HCT116 (cell line): ENCODE results near the gene AUTS2. TPM values are rescaled to one million over a fixed set of nuclear protein-coding genes. Genes with fewer than 3 reads are reported as not detected.

Source experiments
- ATAC-seq: fragments of 200-7000 bp; cut with Tn5 transposase; 2 replicates; pipeline ENCODE4 v1.9.1; 2020; ENCODE audit warnings: mild to moderate bottlenecking, moderate library complexity
- BruUV-seq: library from RNA; stranded (reverse); fragments of 400-500 nt; replicated peaks from 2 replicates; lab custom pipeline; 2021; lab: Mats Ljungman, UMichigan
- CTCF ChIA-PET: fragments of 300-600 bp; sonication (Branson Sonifier 250); formaldehyde crosslinking; loops from one replicate; lab custom pipeline; 2021; ENCODE audit warnings: antibody characterized with exemption; lab: Charles Lee
- POLR2A ChIA-PET: fragments of 300-600, 350-600 bp; sonication (Branson Sonifier 250); formaldehyde crosslinking; loops from one replicate; lab custom pipeline; 2021; ENCODE audit warnings: antibody characterized with exemption; lab: Charles Lee
- RAD21 ChIA-PET, 2 experiments: fragments of 300-600 bp; sonication (Branson Sonifier 250); formaldehyde crosslinking; loops; one replicate each; lab custom pipeline; 2023; ENCODE audit warnings: low total read pairs in 2 of 2; ENCODE audit not compliant: uncharacterized antibody in 2 of 2, unreplicated experiment in 2 of 2, low non-redundant PET in 1 of 2; lab: Charles Lee
- DNase-seq: peaks from one replicate; pipeline ENCODE4 v3.0.0-alpha.2; 2010; ENCODE audit warnings: low read depth, low spot score
- H2AFZ ChIP-seq: fragments of 200-600 bp; shearing (Covaris generic), sonication (generic); 2 replicates; pipeline ENCODE4 v1.6.1; 2017; ENCODE audit warnings: low read depth, mixed run types, mixed read lengths, antibody characterized with exemption, low read length; ENCODE audit not compliant: poor library complexity, severe bottlenecking
- H3K27ac ChIP-seq: 2 replicates; pipeline ENCODE4 v1.5.1; 2012; ENCODE audit warnings: low read depth, low read length
- H3K27me3 ChIP-seq: fragments of 200-600 bp; sonication (generic); 2 replicates; pipeline ENCODE4 v1.6.1; 2016; ENCODE audit warnings: mixed run types, low read length, mixed read lengths; ENCODE audit not compliant: insufficient read depth
- H3K36me3 ChIP-seq, 2 experiments: fragments of 200-500 bp in 1 of 2; fragments of 200-600 bp in 1 of 2; sonication (Bioruptor generic) in 1 of 2; sonication (generic) in 1 of 2; 2 replicates each; pipeline versions ENCODE4 v1.5.1 to v1.6.1; 2014 to 2016; ENCODE audit warnings: low read length in 2 of 2, inconsistent platforms in 1 of 2, mixed read lengths in 1 of 2, mixed run types in 1 of 2; ENCODE audit not compliant: insufficient read depth in 2 of 2, control insufficient read depth in 1 of 2
- H3K4me1 ChIP-seq, 2 experiments: fragments of 200-600 bp in 1 of 2; sonication (generic) in 1 of 2; 2 replicates each; pipeline versions ENCODE4 v1.5.1 to v1.6.1; 2012 to 2017; ENCODE audit warnings: low read length in 2 of 2, inconsistent platforms in 1 of 2, mild to moderate bottlenecking in 1 of 2, mixed read lengths in 1 of 2, mixed run types in 1 of 2, moderate library complexity in 1 of 2; ENCODE audit not compliant: insufficient read depth in 2 of 2, control insufficient read depth in 1 of 2
- H3K4me2 ChIP-seq: fragments of 200-600 bp; sonication (generic); 2 replicates; pipeline ENCODE4 v1.6.1; 2017; ENCODE audit warnings: mixed run types, low read length, mixed read lengths
- H3K4me3 ChIP-seq, 2 experiments: fragments of 200-600 bp in 1 of 2; sonication (generic) in 1 of 2; replicated peaks in 1 of 2; 2 replicates each; pipeline ENCODE4 v1.5.1; 2011 to 2016; ENCODE audit warnings: low read length in 2 of 2, control low read depth in 1 of 2, low read depth in 1 of 2, mild to moderate bottlenecking in 1 of 2, mixed read lengths in 1 of 2, mixed run types in 1 of 2
- H3K79me2 ChIP-seq: fragments of 200-600 bp; sonication (generic); 2 replicates; pipeline ENCODE4 v1.6.1; 2017; ENCODE audit warnings: mild to moderate bottlenecking, mixed run types, low read length, moderate library complexity, mixed read lengths; ENCODE audit not compliant: insufficient read depth
- H3K9ac ChIP-seq: fragments of 200-600 bp; sonication (generic); 2 replicates; pipeline ENCODE4 v1.6.1; 2016; ENCODE audit warnings: low read length, mixed read lengths
- H3K9me2 ChIP-seq: fragments of 200-600 bp; sonication (generic), shearing (Covaris generic); 2 replicates; pipeline ENCODE4 v1.6.1; 2017; ENCODE audit warnings: mixed run types, mild to moderate bottlenecking, moderate library complexity; ENCODE audit not compliant: insufficient read depth
- H3K9me3 ChIP-seq, 2 experiments: fragments of 200-500 bp in 1 of 2; fragments of 200-600 bp in 1 of 2; sonication (Bioruptor generic) in 1 of 2; sonication (generic) in 1 of 2; 2 replicates each; pipeline ENCODE4 v1.6.1; 2014 to 2017; ENCODE audit warnings: low read length in 2 of 2, mixed read lengths in 2 of 2, inconsistent platforms in 1 of 2, low read depth in 1 of 2, mild to moderate bottlenecking in 1 of 2, mixed run types in 1 of 2, moderate library complexity in 1 of 2; ENCODE audit not compliant: control insufficient read depth in 1 of 2, insufficient read depth in 1 of 2
- H4K20me1 ChIP-seq: fragments of 200-600 bp; sonication (generic), shearing (Covaris generic); 2 replicates; pipeline ENCODE4 v1.6.1; 2017; ENCODE audit warnings: mixed run types, mild to moderate bottlenecking, moderate library complexity; ENCODE audit not compliant: insufficient read depth
- CEBPB ChIP-seq: IDR thresholded peaks from 2 replicates; pipeline ENCODE4 v1.6.1; 2012; ENCODE audit warnings: low read depth
- EGR1 ChIP-seq: IDR thresholded peaks from 2 replicates; pipeline ENCODE4 v1.6.1; 2012; ENCODE audit warnings: low read depth
- ELF1 ChIP-seq: IDR thresholded peaks from 2 replicates; pipeline ENCODE4 v1.6.1; 2012; ENCODE audit warnings: low read depth, borderline replicate concordance
- EZH2 ChIP-seq: fragments of 200-600 bp; sonication (generic); IDR thresholded peaks from 2 replicates; pipeline ENCODE4 v1.6.1; 2017; ENCODE audit warnings: antibody characterized with exemption, mixed run types
- FOSL1 ChIP-seq: IDR thresholded peaks from 2 replicates; pipeline ENCODE4 v1.6.1; 2012; ENCODE audit warnings: low read depth
- JUND ChIP-seq: IDR thresholded peaks from 2 replicates; pipeline ENCODE4 v1.6.1; 2012
- POLR2A ChIP-seq: IDR thresholded peaks from 2 replicates; pipeline ENCODE4 v1.7.0; 2011; ENCODE audit warnings: borderline replicate concordance; ENCODE audit not compliant: insufficient read depth, insufficient read length; ENCODE audit errors: extremely low read depth
- POLR2AphosphoS5 ChIP-seq: IDR thresholded peaks from 2 replicates; pipeline ENCODE4 v1.6.1; 2011; ENCODE audit warnings: mild to moderate bottlenecking, low read depth, low read length, moderate library complexity
- REST ChIP-seq: IDR thresholded peaks from 2 replicates; pipeline ENCODE4 v1.6.1; 2012; ENCODE audit warnings: low read depth
- SP1 ChIP-seq: IDR thresholded peaks from 2 replicates; pipeline ENCODE4 v1.6.1; 2012; ENCODE audit warnings: low read depth
- SRF ChIP-seq: IDR thresholded peaks from 2 replicates; pipeline ENCODE4 v1.6.1; 2012; ENCODE audit warnings: low read depth
- TCF7L2 ChIP-seq: IDR thresholded peaks from 2 replicates; pipeline ENCODE4 v1.7.0; 2011; ENCODE audit warnings: borderline replicate concordance, inconsistent platforms; ENCODE audit not compliant: insufficient read depth, insufficient read length; ENCODE audit errors: extremely low read depth
- ZFX ChIP-seq: fragments of 450-650 bp; IDR thresholded peaks from 2 replicates; pipeline ENCODE4 v1.6.1; 2017
- intact Hi-C: fragments of 100-400 bp; cut with micrococcal nuclease; formaldehyde crosslinking; loops from 2 replicates; pipeline ENCODE4 v1.10.0; 2022
- total RNA-seq: library from RNA; stranded (reverse); gene quantifications from one replicate; pipeline ENCODE4 v1.2.1, GENCODE V29; 2021; ENCODE audit not compliant: unreplicated experiment
- TF ChIP-seq, protein P1 (sequence below), 3 experiments: fragments of 200-600 bp in 1 of 3; sonication (generic) in 1 of 3; IDR thresholded peaks in 2 of 3; conservative IDR thresholded peaks in 1 of 3; 2 replicates each; pipeline ENCODE4 v1.5.1; 2012 to 2017; ENCODE audit warnings: low read depth in 2 of 3, low read length in 2 of 3, antibody characterized with exemption in 1 of 3, borderline replicate concordance in 1 of 3, control low read depth in 1 of 3, mild to moderate bottlenecking in 1 of 3, mixed read lengths in 1 of 3, mixed run types in 1 of 3, moderate library complexity in 1 of 3; ENCODE audit not compliant: insufficient read depth in 1 of 3
- TF ChIP-seq, protein P2 (sequence below): IDR thresholded peaks from 2 replicates; pipeline ENCODE4 v1.6.1; 2012
- TF ChIP-seq, protein P3 (sequence below): IDR thresholded peaks from 2 replicates; pipeline ENCODE4 v1.6.1; 2012

Gene AUTS2
- total RNA-seq, 1 experiment from 2014 or later = 0.93 TPM

GRCh38 chr7:70285854-70286253 lies 687.6 kb downstream of the AUTS2 start:
- Histone ChIP-seq H3K4me1 (no peaks in the 10 kb centered on the region), H3K79me2 (no peaks in the 10 kb centered on the region), H3K9me3 (peaks cover 7 to 18% of the 10 kb centered on the region in 2 experiments; a peak in 2 of 4 replicates), H4K20me1 (no peaks in the 10 kb centered on the region), H3K27me3 (no peaks in the 10 kb centered on the region), H3K9ac (no peak overlapping the region), H3K36me3 (no peaks in the 10 kb centered on the region), H3K4me2 (no peak overlapping the region), H2AFZ (no peak overlapping the region), H3K9me2 (no peaks in the 10 kb centered on the region), H3K4me3 (no peak overlapping the region), H3K27ac (no peak overlapping the region)
- BruUV-seq = no TSS peak
- CTCF ChIA-PET = no interaction called here
- POLR2A ChIA-PET = no interaction called here
- DNase-seq (no peak), ATAC-seq (no peak)
- intact Hi-C loops = no loop called here
- RAD21 ChIA-PET = no interaction called here
- TF ChIP-seq SP1 (no peak), JUND (no peak), ELF1 (no peak), POLR2A (no peak), POLR2AphosphoS5 (no peak)

DNA sequence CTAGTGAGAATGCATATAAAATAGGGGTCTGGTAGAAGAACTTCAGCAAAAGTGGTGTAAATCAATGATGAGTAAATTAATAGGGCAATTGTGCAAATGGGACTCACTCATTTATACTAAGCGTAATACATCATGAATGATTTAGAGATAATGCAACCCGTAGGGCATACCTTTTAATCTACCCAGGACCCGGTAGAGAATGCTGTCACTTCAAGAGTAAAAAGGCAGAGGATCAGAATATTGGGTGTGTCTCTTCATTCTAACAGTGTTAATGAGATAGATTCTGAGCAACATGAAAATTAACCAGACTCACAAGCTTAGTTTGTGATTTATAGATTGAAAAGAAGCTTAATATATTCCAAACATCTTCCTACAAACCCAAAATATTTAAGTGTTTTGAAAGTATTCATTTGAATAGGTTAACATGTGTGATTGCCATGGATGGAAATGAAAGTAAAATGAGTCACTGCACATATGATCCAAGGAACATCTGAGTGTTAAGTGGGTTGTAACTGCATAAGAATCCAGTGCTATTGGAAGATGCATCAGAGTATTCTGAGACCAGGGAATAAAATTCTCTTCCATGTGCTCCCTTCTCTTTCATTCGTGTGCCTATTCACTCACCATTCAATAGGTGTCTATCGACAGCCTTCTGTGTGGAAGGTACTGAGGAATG lies 690.6 kb downstream of the AUTS2 start:
- ChIA-PET RAD21 (no interaction called here), CTCF (no interaction called here), POLR2A (no interaction called here)
- Histone ChIP-seq H3K27me3 (no peaks in the 10 kb centered on the region), H4K20me1 (no peaks in the 10 kb centered on the region), H3K9ac (no peak overlapping the region), H3K36me3 (no peaks in the 10 kb centered on the region), H3K4me1 (no peaks in the 10 kb centered on the region), H2AFZ (no peak overlapping the region), H3K9me3 (peaks cover 7 to 9% of the 10 kb centered on the region in 2 experiments; a peak in 2 of 4 replicates), H3K27ac (no peak overlapping the region), H3K4me2 (no peak overlapping the region), H3K79me2 (no peaks in the 10 kb centered on the region), H3K9me2 (no peaks in the 10 kb centered on the region), H3K4me3 (no peak overlapping the region)
- ATAC-seq (no peak), DNase-seq (no peak)
- no TSS peak for BruUV-seq
- intact Hi-C loops = no loop called here
- TF ChIP-seq, protein P1, sequence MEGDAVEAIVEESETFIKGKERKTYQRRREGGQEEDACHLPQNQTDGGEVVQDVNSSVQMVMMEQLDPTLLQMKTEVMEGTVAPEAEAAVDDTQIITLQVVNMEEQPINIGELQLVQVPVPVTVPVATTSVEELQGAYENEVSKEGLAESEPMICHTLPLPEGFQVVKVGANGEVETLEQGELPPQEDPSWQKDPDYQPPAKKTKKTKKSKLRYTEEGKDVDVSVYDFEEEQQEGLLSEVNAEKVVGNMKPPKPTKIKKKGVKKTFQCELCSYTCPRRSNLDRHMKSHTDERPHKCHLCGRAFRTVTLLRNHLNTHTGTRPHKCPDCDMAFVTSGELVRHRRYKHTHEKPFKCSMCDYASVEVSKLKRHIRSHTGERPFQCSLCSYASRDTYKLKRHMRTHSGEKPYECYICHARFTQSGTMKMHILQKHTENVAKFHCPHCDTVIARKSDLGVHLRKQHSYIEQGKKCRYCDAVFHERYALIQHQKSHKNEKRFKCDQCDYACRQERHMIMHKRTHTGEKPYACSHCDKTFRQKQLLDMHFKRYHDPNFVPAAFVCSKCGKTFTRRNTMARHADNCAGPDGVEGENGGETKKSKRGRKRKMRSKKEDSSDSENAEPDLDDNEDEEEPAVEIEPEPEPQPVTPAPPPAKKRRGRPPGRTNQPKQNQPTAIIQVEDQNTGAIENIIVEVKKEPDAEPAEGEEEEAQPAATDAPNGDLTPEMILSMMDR (IDR thresholded peaks at IDR 0.05 in 2 of 3, conservative IDR thresholded peaks at IDR 0.05 in 1 of 3; ENCODE audit: borderline replicate concordance in 1 of 3, insufficient read depth in 1 of 3, low read depth in 2 of 3, low read length in 2 of 3) = no peak
- TF ChIP-seq, protein P2, sequence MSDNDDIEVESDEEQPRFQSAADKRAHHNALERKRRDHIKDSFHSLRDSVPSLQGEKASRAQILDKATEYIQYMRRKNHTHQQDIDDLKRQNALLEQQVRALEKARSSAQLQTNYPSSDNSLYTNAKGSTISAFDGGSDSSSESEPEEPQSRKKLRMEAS = no peak
- TF ChIP-seq TCF7L2 = no peak
- no peak for TF ChIP-seq EZH2
- TF ChIP-seq SRF = no peak
- TF ChIP-seq POLR2A = no peak
- TF ChIP-seq ZFX = no peak
- TF ChIP-seq, protein P3, sequence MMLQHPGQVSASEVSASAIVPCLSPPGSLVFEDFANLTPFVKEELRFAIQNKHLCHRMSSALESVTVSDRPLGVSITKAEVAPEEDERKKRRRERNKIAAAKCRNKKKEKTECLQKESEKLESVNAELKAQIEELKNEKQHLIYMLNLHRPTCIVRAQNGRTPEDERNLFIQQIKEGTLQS = no peak
- TF ChIP-seq REST = no peak
- no peak for TF ChIP-seq CEBPB
- no peak for TF ChIP-seq FOSL1
- no peak for TF ChIP-seq EGR1
